Fibroblast of upper back skin (primary cell): ENCODE measurements around the gene ATP6V1D.
"Not testable (repeated sequence)": the region's sequence is repeated elsewhere in the genome, so short reads cannot be mapped to it uniquely, and the experiment has no call there.

Experiments used
- DNase-seq: peaks from one replicate; pipeline ENCODE4 v3.0.0-alpha.2; 2013

ATP6V1D gene

GRCh38 chr14:67359775-67360469 is at the start of gene ATP6V1D, which contains the start of gene EIF2S1:
Gene ATP6V1D, minus strand, starts transcription at chr14:67359804. Its CDS starts 106 bp downstream, at chr14:67359698.
Gene EIF2S1, plus strand, starts transcription at chr14:67360328. Its CDS starts 4,440 bp downstream, at chr14:67364768.
- DNase-seq, result peak; percentile 99

GRCh38 chr14:67408122-67408801 is 48.7 kb upstream of the ATP6V1D start:
- not testable (repeated sequence) for DNase-seq

- DNase-seq, result no peak
These were observed 46.2 kb upstream of the ATP6V1D start for GRCh38 chr14:67405771-67406170.

DNA sequence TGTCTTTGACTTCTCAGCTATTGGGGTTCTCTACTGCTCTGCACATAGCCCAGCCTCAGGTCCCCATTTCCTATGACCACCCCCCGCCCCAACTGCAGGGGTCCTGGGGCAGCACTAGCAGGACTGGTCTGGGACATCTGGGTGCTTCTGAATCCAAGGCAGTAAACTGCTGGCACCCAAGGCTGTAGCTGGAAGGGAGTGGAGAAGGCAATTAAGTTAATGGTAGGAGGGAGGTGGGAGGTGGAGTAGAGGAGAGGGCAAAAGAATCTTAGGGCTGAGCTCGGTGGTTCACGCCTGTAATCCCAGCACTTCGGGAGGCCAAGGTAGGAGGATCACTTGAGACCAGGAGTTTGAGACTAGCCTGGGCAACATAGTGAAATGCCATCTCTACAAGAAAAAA is 40.8 kb upstream of the ATP6V1D start:
- no peak for DNase-seq

DNA sequence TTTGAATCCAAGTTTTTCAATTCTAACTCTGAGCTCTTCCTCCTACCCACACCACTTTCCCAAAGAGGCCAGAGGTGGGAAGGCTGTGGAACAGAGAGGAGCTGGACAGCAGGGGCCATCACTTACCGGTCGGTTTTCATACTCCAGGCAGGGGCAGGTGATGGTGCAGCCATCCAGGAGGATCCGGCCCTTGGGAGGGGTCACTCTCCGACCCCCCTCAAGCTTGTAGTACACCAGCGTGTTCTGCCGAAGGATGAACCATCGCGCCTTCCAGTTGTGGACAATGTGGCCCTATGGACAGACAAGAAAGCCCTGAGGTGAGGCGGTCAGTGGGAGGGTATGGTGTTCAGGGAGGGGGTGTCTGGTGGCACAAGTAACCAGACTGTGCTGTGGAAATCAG is 37.9 kb upstream of the ATP6V1D start:
- DNase-seq, result no peak

GRCh38 chr14:67396381-67396970 is 36.9 kb upstream of the ATP6V1D start:
- peak; percentile 52 for DNase-seq

DNA sequence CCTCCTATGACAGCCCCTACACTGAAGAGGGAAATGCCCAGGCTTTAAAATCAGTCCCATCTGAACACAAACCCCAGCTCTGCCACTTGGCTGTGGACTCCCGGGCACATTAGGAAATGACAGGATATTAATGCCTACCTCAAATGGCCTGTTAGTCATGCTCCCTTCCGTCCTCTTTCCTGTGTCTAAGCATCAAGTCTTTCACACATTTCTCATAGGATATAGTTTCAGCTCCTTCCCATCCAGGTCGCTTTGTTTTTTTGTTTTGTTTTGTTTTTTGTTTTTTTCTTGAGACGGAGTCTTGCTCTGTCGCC is 36.2 kb upstream of the ATP6V1D start:
- DNase-seq, result no peak

GRCh38 chr14:67395086-67395875 is 35.7 kb upstream of the ATP6V1D start:
- DNase-seq, result no peak

GRCh38 chr14:67393689-67394088 is 34.1 kb upstream of the ATP6V1D start:
- no peak for DNase-seq

- DNase-seq, result no peak
These were observed 33.2 kb upstream of the ATP6V1D start for GRCh38 chr14:67392800-67393199.

DNA sequence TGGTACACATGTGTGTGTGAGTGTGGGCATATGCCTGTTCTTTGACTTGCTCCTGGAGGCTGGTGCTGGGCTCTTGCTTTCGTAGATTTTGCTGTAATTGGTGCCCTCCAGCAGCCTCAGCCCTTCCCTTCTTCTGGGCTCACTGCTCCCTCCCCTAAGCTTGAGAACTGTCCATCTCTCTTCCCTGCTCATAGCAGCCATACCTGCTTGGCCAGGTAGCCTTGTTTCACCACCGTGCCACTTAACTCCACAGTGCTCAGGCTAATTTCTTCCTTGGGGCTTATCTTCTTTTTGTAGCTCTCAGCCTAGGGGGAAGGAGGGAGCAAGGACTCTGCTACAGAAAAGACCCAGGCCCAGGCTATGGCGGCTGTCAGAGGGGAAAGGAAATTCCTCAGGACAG is 32.5 kb upstream of the ATP6V1D start:
- DNase-seq, result no peak

GRCh38 chr14:67391268-67391667 is 31.7 kb upstream of the ATP6V1D start:
- DNase-seq, result no peak

DNA sequence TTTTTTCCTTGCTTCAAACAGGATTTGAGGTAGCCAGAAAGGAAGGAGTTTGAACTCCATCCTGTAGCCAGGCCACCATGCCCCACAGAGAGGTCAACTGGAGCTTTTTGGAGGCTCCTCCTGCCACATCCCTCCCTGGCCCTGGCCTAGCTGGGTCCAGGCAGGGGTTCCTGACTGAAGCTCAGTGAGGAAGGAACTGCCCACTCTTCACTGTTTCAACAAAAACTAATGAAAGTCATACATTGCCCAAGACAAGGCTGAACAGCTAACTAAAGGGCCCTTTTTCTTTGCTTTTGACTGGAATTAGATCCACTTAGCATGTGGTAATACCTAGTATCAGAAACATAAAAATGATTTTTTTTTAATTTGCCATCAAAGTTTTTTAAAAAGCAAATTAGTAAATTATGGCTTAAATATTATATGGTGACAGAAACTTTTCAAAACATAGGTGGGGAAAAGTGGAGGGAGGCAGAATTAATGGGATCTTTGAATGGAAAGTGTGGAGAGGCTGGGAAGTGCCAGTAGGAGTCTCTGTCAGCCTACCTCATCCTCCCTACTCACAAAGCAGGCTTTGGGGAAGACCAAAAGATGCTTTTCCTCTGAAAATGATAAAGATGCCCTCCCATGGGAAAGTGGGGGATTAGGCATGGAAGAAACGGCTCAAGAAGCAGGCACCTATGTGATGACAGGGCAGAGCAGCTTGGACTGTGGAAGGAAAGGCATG is 30.4 kb upstream of the ATP6V1D start:
- no peak for DNase-seq

DNA sequence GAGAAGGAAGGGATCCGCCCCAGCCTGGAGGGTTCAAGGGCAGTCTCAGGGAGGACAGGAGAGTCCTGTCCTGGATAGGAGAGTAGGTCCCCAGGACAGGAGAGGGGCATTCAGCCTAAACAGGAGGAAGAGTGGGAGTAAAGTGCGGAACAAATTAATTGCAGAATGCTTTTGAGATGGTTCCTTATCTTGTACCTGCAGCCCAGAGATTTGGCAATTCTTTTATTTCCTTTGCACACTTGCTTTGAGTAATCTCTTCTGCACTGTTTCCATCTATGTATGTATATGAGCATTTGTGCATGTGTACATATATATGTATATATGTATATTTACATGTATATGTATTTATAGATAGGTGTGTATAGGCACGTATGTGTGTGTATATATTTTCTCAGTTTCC is 29.7 kb upstream of the ATP6V1D start:
- DNase-seq, result no peak

DNA sequence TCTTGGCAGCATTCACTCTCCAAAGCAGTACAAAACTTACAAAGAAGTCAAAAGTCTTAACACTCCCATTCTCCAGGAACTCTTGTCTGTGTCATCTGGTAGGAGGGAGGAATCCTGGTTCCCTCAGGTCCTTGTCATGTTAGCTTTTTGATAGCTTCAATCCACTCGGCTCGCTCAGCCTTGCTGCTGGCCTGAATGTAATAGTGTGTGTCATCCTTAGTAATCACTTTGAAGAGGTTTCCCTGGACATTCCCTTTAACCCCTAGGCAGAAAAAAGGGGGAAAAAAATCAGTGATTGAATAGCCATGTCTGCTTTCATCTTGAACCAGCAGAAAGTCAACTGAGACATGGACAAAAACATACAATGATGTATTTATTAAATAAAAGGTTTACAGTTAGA is 27.6 kb upstream of the ATP6V1D start:
- no peak for DNase-seq

DNA sequence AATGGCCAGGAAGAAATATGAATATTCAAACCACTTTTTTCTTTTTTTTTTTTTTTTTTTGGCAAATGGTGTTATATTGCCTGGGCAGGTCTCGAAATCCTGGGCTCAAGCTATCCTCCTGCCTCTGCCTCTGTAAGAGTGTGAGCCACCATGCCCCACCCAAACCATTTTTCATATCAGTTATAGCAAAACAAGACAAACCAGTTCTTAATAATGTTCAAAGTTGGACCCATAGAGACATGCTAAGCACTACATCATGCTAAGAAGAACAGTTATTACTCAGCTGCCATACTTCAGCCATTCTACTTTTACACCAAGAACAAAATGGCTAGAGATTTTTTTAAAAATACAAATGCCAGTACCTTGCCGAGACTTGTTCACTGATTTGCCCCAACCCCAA is 26.0 kb upstream of the ATP6V1D start:
- no peak for DNase-seq

GRCh38 chr14:67385120-67385519 is 25.5 kb upstream of the ATP6V1D start:
- no peak for DNase-seq

DNA sequence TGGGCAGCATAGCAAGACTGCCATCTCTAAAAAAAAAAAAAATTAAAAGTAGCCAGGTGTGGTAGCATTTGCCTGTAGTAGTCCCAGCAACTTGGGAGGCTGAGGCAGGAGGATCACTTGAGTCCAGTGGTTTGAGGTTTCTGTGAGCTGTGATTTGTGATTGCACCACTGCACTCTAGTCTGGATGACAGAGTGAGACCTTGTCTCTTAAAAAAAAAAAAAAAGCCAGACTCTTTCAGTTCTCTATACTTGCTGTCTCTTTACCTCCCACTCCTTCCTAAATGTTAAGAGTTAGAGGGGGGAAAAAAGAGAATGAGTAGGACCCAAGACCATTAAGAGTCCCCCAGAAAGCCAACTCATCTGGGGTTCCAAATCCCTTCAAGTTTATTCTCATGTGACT is 18.3 kb upstream of the ATP6V1D start:
- DNase-seq, result no peak

GRCh38 chr14:67373347-67373746 is 13.7 kb upstream of the ATP6V1D start:
- DNase-seq, result no peak

- no peak for DNase-seq
These were observed 13.2 kb upstream of the ATP6V1D start for GRCh38 chr14:67372833-67373232.

- DNase-seq, result no peak
These were observed 11.9 kb upstream of the ATP6V1D start for GRCh38 chr14:67371247-67372148.

DNA sequence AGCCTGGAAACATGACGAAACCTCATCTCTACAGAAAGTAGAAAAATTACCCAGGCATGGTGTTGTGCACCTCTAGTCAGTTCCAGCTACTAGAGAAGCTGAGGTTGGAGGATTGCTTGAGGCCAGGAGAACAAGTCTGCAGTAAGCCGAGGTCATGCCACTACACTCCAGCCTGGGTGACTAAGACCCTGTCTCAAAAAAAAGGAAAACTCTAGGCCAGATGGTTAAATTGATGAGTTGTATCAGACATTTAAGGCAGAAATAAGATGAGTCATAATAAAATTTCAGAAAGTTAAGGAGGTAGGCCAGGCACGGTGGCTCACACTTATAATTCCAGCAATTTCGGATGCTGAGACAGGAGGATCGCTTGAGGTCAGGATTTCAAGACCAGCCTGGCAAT is 11.2 kb upstream of the ATP6V1D start:
- no peak for DNase-seq
